Brain pericyte (primary cell): Measurements from ENCODE around the gene CCDC179.

Source experiments
- DNase-seq: peaks from one replicate; pipeline ENCODE4 v3.0.0-alpha.2; 2012; ENCODE audit warnings: low read depth, low spot score

CCDC179 gene

DNA sequence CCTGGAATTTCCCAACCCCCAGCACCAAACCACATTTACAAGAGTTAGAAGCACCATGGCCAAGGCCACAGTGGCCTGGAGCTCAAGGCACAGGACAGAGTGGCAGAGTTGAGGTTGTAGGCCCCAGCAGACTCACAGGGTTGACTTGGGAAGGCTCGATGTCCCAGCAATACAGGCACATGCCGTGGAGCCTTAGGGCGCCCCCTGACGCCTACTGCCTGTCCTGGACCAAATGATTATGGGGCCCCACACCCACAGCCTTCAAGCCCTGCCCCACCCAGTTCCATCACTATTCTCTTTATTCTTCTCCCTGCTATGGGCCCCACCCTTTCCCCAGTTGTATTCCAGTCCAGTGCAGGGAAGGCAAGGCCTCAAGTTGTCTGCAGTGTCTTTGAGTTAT lies at the start of gene CCDC179:
TSS of gene CCDC179 (minus strand) at position 234 of the 400 bp plus-strand sequence. CDS start at position 181, 53 bp downstream.
- no peak for DNase-seq

DNA sequence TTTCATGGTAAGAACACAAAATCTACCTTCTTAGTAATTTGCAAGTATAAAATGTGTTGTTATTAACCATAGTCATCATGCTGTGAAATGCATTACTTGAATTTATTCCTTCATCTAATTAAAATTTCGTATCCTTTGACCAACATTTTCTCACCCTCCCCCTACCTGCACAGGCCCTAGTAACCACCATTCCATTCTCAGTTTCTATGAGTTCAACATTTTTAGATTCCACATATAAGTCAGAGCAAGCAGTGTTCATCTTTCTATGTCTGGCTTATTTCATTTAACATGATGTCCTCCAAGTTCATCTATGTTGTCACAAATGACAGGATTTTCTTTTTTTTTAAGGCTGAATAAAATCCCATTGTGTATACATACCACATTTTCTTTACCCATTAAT lies 43.5 kb upstream of the CCDC179 start:
- no peak for DNase-seq

DNA sequence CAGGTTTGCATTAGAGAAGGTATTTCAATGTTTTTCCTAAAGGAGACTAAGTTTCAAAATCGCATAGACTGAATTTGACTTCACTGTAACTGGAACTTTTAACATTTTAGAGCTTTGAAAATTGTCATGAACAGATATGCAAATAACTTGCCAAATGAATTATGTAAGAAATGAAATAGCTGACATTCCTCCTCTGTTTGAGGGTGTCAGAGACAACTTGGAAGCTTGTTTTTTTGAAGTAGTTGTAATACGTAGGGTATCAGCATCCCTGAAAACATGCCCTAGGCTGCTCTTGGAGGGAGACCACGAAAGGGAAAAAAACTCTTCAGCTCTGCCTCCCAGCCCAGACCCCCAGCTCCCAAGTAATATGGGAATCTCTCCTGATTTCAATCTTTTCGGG lies 41.3 kb upstream of the CCDC179 start:
- no peak for DNase-seq

DNA sequence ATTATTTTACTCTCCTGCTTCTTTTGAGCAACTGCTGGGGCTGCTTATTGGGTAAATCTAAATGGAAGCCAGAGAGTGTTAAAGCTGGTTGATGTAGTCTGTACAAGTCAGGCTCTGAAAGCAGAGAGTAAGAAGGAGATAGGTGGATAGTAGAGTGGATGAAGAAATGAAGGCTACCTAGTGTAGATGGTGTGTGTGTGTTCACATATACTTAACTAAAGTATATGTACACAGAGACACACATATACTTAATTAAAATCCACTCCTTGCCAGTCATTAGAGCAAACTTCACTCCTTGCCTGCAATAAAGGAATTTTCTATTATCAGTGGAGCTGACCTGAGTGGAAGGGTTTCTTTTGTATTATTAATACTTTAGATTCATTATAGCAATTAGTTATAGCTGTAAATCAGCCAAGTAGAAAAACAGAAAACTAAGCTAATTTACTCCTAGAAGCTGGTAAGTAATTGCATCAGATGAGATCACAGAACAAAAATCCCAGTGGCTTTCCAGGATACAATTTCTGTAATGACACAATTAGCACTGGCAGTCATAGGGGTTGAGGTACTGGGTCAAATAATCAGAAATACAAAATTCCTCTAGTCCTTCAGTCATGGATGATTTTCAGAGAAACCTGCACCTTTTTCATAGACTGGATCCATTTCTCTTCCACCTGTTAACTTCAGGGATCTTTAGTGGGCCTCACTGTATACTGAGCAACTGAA lies 40.7 kb upstream of the CCDC179 start:
- DNase-seq: no peak

DNA sequence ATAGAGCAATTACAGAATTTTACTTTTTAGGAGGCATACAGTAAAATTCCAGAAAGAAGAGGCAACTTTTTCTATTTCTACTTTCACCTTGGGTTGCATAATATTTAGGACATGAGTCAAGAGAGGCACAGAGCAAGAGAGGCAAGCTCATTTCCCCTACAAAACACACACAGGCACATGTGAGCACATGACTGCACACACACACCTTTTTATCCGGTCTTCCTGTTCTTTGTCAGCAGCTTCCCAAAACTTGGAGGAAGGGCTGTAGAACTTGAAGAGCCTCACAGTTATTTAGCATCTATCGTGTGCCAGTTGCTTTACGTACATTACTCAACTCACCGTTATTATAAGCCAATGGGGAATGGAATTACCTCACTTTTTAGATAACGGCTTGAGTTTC lies 37.8 kb upstream of the CCDC179 start:
- DNase-seq: no peak

DNA sequence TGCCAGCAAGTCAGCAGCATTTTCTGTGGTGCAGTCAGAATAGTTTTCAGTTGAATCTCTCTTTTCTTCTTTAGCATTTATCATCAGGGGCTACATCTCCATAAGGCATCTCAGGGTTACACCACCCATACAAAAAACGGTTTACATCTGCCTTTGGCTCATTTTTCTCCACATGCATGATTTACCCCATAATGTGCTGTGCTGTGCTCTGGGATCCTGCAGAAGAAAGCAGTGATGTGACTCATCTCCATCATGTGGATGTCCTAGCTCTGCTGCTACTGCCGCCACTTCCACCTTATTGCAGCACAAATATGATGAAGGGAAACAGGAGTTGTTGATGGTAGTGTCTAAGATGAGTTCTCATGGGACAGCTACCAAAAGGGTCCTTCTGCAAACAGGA lies 30.0 kb upstream of the CCDC179 start:
- no peak for DNase-seq

DNA sequence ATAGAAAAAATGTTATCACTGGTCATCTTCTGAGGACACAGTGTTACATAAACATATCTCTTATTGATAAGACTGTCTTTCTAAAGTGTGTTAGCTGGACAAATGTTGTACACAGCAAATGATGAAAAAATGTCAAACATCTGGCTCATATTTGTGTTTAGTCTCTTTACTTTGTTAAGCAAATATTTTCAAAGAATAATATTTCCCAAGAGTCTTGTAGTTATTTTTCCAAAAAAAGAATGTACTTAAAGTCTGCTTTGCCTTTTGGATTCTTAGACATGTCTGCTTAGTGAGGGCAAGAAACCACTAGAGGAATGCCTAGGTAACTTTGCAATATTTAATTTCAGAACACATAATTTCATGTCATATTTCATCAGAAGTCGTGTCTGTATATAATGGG lies 23.9 kb upstream of the CCDC179 start:
- DNase-seq: no peak

DNA sequence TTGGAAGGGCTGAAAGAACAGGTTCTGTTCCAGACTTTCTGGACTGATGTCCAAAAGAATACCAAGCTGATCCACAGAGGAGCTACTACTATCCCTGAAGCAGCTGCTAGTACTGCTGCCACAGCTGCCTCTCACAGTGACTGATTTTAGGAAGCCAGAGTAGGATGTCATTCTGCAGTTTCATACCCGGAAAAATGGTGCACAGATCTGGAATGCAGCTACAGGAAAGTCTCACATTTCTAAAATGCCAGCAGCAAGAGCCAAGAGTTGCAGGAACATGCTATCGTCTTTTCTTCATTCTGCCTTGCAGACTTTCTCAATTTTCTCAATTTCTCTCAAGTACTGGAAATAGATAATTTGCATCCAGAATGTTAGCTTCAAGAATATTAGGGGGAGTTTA lies 19.4 kb upstream of the CCDC179 start:
- DNase-seq: no peak

DNA sequence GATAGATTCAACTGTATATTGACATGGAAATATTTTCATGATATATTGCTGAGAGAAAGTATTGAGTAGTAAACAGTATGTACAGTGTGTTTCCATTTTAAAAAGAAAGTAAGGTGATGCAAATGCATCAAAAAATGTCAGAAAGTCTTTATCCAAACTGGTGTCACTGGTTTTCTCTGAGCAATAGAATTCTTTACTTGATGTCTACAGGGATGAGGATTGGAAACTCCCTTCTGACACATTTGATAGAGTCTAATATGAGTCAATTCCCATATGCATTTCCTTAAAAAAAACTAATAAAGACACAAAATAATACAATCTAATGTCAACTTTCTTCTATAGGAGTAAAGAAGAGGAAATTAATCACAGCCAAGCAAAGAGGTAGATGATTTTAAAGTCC lies 18.3 kb upstream of the CCDC179 start:
- DNase-seq: no peak

DNA sequence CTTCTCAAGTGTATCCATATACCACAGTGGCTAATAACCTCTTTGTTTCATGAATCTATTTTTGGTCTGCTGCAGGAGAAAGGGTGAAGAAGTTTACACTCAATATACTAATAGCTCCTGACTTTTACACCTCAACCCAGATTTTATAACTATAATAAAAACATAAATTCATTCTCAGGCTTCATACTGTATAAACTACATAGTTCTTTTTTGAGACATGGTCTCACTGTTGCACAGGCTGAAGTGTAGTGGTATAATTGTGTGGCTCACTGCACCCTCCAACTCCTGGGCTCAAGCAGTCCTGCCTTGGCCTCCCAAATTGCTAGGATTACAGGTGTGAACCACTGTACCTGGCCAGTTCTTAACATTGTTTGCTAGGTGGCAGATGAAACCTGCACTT lies 17.8 kb upstream of the CCDC179 start:
- DNase-seq: no peak

DNA sequence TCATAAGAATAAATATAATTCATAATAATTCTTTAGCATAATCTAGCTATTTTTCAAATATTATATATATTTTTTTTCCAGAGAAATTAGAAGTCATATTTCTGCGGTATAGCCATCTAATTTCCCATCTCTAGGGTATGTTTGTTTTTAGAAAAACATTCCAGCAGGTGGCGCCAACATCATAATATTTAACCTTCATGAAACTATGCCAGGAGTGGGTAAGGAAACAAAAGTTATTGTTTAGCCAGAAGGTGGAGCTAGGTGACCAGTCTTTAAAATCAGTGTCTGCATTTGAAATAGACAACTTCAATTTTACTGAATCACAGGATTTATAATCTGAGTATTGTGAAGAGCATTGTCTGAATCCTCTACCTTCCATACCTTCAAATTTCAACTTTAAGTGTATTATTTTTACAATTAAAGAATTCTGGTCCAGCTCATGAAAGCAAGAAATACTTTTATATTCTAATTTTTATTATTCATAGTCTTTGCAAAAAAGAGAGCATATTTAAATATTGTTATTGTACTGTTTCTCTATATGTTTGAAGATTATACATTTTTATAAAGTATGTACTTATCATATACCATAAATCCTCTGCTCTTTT lies 15.7 kb upstream of the CCDC179 start:
- peak; percentile 51 for DNase-seq

DNA sequence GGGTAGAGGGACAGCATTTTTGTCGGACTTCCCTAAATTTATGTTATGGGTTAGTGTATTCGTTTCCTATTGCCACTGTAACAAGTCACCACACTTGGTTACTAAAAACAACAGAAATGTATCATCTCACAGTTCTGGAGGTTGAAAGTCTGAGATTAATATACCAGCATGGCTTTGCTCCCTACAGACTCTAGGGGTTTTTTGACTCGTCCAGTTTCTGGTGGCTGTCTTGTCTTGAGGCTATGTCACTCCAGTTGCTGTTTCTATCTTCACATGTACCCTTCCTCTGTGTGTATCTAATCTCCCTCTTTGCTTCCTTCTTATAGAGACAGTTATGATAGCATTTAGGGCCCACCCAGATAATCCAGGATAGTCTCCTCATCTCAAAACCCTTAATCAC lies 9.1 kb upstream of the CCDC179 start:
- DNase-seq: no peak

DNA sequence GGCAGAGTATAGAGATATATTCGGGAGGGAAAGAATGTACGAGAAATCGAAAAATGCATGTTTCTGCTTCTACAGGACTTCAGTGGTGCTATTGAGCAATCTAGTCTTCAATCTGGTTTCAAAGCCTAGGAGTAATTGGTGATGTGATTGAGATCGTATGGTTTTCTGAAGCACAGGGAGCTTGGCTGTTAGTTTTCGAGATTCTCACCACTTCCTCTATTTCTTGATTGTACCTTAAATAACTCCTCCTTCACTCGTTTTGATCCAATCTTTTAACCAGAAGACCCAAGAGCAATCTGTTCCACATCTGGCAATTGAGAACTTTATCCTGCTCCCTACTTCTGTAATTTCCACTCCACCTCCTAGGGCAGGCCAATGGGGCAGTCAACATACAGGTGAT lies 518 bp downstream of the CCDC179 start:
- no peak for DNase-seq

DNA sequence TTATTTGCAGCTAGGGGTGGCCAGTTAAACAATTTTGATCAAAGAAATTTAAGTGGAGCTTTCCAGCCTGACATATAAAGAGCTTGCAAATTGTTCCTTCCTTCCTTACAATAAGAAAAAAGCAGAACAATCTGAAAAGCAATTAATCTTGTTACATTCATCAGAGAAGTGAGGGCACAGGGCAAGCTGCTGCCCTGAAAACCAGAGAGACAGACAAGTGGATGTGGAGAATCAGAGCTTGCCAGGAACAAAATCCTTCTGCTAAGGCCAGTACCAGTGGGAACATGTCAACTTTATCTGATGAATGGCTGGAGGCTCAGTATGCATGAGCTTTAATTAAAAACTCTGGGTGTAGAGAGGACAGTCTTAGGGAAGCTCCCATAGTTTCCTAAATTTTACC lies 8.8 kb downstream of the CCDC179 start:
- DNase-seq: no peak

DNA sequence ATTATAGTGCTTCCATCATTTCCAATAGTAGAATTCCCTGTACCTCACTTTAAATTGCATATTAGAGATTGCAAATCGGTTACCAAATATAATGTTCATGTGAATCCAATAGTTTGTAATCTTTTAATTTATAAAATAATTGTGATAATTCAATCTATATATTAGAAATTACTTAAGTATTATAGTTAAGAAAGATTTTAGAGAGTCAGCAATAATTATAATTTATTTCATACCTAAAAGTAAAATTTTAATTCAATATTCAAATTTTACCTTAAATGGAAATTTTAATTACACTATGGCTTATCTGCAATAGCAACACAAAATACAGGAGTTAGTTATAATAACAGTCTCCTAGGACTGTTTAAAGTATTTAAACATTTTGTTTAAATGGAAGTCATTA lies 13.5 kb downstream of the CCDC179 start:
- no peak for DNase-seq

DNA sequence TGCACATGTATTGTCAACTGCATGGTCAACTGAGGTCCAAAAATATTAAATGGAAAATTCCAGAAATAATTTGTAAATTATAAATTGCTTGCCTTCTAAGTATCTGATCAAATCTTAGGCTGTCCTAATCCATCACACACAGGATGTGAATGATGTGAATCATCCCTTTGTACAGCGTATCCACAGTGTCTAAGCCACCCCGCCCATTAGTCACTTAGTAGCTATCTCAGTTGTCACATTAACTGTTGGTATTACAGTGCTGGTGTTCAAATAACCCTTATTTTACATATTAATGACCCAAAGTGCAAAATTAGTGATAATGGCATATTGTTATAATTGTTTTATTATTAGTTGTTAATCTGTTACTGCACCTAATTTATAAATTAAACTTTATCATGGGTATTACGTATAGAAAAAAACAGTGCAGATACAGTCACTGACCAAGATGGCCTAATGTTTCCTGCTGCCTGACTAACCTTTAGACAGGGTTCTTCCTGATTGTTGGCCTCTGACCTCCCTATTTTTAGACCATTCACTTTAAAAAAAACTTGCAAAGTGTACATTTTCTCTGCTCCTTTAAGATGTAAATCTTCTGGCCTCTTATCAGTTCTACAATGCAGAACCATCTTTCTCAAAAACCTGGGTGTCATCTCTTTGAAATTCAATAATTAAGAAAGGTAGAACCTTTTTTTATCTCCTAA lies 27.8 kb downstream of the CCDC179 start:
- no peak for DNase-seq

DNA sequence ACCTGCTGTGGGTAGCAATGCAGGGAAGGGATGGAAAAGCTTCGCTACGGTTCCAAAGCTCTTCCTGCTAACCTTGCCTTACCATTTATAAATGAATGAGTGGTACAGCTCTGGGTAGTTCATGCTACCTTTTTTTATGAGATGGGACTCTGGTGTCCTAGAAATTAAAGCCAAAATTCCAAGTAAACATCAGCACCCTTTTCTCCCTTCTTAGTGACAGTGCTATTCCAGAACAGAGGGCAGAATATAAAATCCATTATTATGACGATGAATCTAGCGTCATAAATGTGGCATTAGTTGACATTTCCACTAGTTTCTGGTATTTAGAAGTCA lies 30.2 kb downstream of the CCDC179 start:
- DNase-seq: no peak

DNA sequence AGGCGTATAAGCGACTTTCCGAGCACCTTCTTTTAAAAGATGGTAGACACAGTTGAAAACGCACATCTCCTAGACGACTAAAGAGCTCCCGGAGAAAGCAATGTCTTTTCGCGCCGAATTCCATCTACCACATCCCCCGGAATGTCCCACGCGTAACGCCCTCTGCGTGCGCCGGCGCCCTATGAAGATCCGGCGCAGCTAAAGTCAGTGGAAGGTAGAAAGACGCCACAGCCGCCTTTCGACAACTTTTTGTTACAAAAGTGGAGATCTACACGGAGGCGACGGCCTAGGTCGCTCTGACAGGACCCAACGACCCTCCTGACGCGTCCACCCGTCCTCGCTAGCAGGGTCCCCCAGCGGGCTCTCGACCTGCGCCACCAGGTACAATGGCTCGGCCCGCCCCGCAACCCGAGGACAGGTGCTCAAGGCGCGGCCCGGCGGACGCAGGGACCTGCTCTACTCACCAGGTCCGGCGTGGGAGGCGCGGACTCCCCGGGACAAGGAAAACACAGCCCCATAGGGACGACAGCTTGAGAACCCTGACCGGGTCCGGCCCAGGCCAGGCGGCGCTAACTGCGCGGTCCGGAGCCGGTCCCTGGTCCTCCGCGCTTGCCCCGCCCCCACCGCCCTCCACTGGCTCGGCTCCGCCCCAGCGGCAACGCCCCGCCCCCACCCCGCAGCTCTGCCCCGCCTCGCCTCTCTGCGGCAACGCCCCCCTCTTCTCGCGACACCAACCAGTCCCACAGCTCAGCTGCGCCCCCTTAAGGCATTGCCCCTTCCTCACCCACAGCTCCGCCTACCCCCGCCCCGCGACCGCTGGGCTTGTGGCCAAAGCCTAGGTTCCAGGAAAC lies 30.8 kb downstream of the CCDC179 start, which contains the start of gene SVIP:
TSS of gene SVIP (minus strand) at position 571 of the 851 bp plus-strand sequence. CDS start at position 518, 53 bp downstream.
- DNase-seq: peak; percentile 73

DNA sequence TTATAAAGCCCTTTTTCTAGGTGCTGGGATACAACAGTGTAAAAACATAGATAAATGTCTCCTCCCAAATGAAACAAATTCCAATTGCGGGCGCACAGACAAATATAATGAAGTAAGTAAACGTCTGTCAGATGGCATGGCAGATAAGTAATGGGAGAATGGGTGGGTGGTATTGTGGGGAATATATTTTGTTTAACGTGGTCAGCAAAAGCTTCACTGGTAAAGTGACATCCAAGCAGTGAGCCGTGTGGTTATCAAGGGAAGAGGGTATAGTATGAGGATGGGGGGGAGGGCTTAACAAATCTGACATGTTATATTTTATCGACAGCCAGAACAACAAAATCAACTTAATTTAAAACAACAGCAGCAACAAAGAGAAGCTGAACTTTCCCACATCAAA lies 31.9 kb downstream of the CCDC179 start:
- no peak for DNase-seq

DNA sequence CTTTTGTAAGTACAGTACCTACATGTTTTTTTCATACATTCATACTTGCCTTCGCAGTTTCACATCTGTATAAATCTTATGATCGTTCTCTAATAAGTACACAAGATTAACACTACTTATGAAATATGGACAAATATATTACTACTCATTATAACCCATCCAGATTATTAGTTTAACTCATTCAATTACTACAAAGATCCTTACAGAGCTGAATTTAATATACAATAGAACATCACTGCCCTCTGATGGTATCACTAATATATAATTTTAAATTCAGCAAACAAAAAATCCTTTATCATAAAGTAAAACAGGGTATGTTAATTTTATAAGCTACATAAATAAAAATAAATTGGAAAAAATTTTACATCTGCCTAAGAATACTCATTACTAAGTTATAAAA lies 38.1 kb downstream of the CCDC179 start:
- DNase-seq: no peak

DNA sequence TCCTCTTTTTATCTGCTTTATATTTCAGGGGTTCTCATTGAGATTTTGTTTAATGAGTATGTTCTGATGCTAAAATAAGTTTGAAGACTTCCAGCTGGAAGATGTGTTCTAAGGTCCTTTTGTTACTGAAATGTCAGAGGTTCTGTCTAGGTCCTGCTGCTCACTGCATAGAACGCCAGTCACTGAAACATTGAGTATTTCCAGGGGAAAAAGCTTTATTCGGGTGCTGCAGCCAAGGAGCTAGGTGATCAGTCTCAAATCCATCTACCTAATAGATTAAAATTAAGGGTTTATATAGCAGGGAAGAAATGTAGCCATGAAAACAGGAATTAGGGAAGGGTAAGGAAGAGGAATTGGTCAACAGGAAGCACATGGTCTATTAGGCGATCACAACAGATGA lies 50.4 kb downstream of the CCDC179 start:
- DNase-seq: no peak

DNA sequence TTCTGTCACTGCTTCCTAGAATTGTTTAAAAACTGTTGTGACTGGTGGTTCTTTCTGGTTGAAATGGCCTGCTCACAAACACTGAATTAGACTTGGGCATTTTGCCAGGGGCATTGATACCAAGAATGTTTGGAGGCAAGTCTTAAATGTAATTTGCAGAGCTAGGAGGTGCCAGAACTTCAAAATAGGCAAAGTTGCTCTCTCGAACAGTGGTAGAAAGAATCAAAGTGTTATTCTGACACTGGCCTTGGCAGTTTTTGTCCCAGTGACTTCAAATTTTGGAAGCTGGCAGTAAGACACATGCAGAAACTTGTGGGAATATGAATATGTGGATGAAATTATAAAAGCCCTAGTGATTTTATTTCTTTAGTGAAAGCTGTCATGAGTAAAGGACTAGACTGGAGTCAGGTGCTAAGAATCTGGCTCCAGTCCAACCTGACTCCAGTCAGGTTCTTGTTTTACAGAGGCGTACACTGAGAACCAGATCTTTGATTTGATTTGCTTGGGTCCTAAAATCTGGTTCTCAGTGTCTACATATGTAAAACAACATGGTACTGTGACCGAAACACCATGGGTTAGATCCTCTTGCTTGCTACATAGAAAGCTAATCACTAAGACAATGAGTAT lies 51.6 kb downstream of the CCDC179 start:
- no peak for DNase-seq
